Smooth muscle cell (in vitro differentiated cells): Measurements from ENCODE around the gene MPP4. TPM values are rescaled to one million over a fixed set of nuclear protein-coding genes. Genes with fewer than 3 reads are reported as not detected.

Experiments used
- DNase-seq: peaks from one replicate; lab custom pipeline; 2025; ENCODE audit not compliant: unreplicated experiment; lab: John Stamatoyannopoulos, UW
- H2AFZ ChIP-seq: fragments of 200-600 bp; sonication (generic); 2 replicates; pipeline ENCODE4 v1.6.0; 2016; ENCODE audit warnings: antibody characterized with exemption, low read depth, mild to moderate bottlenecking
- H3F3A ChIP-seq: fragments of 200-600 bp; sonication (generic); 2 replicates; pipeline ENCODE4 v1.6.0; 2017; ENCODE audit warnings: antibody characterized with exemption, low read depth
- H3K27ac ChIP-seq: fragments of 200-600 bp; sonication (generic); 2 replicates; pipeline ENCODE4 v1.5.1; 2016; ENCODE audit warnings: low read depth, mild to moderate bottlenecking
- H3K27me3 ChIP-seq: fragments of 200-600 bp; sonication (generic); 2 replicates; pipeline ENCODE4 v1.6.1; 2016; ENCODE audit warnings: low read depth, mild to moderate bottlenecking
- H3K36me3 ChIP-seq: fragments of 200-600 bp; sonication (generic); 2 replicates; pipeline ENCODE4 v1.5.1; 2016; ENCODE audit warnings: low read depth
- H3K4me1 ChIP-seq: fragments of 200-600 bp; sonication (generic); 2 replicates; pipeline ENCODE4 v1.5.1; 2016; ENCODE audit warnings: low read depth
- H3K4me2 ChIP-seq: fragments of 200-600 bp; sonication (generic); 2 replicates; pipeline ENCODE4 v1.6.0; 2016; ENCODE audit warnings: mild to moderate bottlenecking
- H3K4me3 ChIP-seq: fragments of 200-600 bp; sonication (generic); 2 replicates; pipeline ENCODE4 v1.5.1; 2016; ENCODE audit warnings: mild to moderate bottlenecking
- H3K79me2 ChIP-seq: fragments of 200-600 bp; sonication (generic); 2 replicates; pipeline ENCODE4 v1.6.0; 2016; ENCODE audit warnings: low read depth, mild to moderate bottlenecking
- H3K9ac ChIP-seq: fragments of 200-600 bp; sonication (generic); 2 replicates; pipeline ENCODE4 v1.6.0; 2016; ENCODE audit warnings: low read depth
- H3K9me3 ChIP-seq: fragments of 200-600 bp; sonication (generic); replicated peaks from 2 replicates; pipeline ENCODE4 v1.5.1; 2016; ENCODE audit warnings: low read depth
- H4K20me1 ChIP-seq: fragments of 200-600 bp; sonication (generic); 2 replicates; pipeline ENCODE4 v1.6.0; 2016; ENCODE audit warnings: low read depth
- CTCF ChIP-seq: fragments of 200-600 bp; sonication (generic); IDR thresholded peaks from 2 replicates; pipeline ENCODE4 v1.5.1; 2017; ENCODE audit warnings: borderline replicate concordance, mild to moderate bottlenecking, antibody characterized with exemption; ENCODE audit not compliant: insufficient read depth, poor library complexity, severe bottlenecking
- WGBS: methylation state at CpG from one replicate; pipeline ENCODE4 v1.1.7; 2016; ENCODE audit warnings: low lambda C conversion rate; 5-methylcytosine and 5-hydroxymethylcytosine counted together
- polyA plus RNA-seq: library from polyadenylated mRNA; unstranded; fragments of >200 nt; fragmentation: Nextera tagmentation; extraction: Ambion mirVana; gene quantifications from 2 replicates; pipeline ENCODE4 v1.2.1, GENCODE V29; 2016
- total RNA-seq: library from RNA; depleted of rRNA; stranded (reverse); fragments of >200 nt; gene quantifications from 2 replicates; pipeline ENCODE4 v1.2.3, GENCODE V29; 2014

The MPP4 gene
- total and polyA plus RNA-seq, 2 experiments from 2014 or later, result 1.8 TPM; not detected in 1

- H3K27ac ChIP-seq, result no peak overlapping the region
- DNase-seq, result no peak
- H2AFZ ChIP-seq, result no peak overlapping the region
- no peak overlapping the region for H3K4me2 ChIP-seq
- no peaks in the 10 kb centered on the region for H3K36me3 ChIP-seq
- H4K20me1 ChIP-seq, result no peaks in the 10 kb centered on the region
- no peaks in the 10 kb centered on the region for H3K9me3 ChIP-seq
- H3K27me3 ChIP-seq, result no peaks in the 10 kb centered on the region
- no peak overlapping the region for H3K4me3 ChIP-seq
- no peak for TF ChIP-seq CTCF
- no peaks in the 10 kb centered on the region for H3F3A ChIP-seq
- H3K9ac ChIP-seq, result no peak overlapping the region
- WGBS, result 60% methylated on average over 6 of the region's 6 CpGs
- H3K79me2 ChIP-seq, result no peaks in the 10 kb centered on the region
- peaks cover 3% of the 10 kb centered on the region for H3K4me1 ChIP-seq
Observed at GRCh38 chr2:201678401-201678800, 20.0 kb downstream of the MPP4 start.

DNA sequence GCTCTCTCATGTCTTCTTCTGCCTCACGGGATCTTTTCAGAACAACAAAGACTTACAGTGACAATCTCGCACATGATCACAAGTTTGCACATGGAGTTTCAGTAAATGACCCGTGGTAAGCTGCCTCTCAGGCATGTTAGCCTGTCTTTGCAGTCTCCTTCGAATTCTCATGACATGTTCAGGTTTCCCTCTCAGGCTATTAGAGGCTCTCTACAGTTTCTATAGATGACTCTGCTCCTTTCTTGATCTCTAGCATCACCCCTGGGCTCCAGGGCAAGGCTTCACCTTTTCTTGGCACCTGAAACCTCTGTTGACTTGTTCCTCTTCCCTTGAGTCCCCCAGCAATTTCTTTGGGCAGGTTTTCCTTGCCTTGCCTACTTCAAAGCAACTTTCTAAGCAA, 23.0 kb downstream of the MPP4 start:
- no peak overlapping the region for H3K4me3 ChIP-seq
- H3K9me3 ChIP-seq, result no peaks in the 10 kb centered on the region
- peaks cover 3% of the 10 kb centered on the region for H3K4me1 ChIP-seq
- no peak overlapping the region for H2AFZ ChIP-seq
- no peaks in the 10 kb centered on the region for H3K79me2 ChIP-seq
- no peak overlapping the region for H3K4me2 ChIP-seq
- no peaks in the 10 kb centered on the region for H4K20me1 ChIP-seq
- H3F3A ChIP-seq, result no peaks in the 10 kb centered on the region
- no peak for TF ChIP-seq CTCF
- H3K9ac ChIP-seq, result no peak overlapping the region
- DNase-seq, result no peak
- H3K27ac ChIP-seq, result no peak overlapping the region
- no peaks in the 10 kb centered on the region for H3K27me3 ChIP-seq
- no peaks in the 10 kb centered on the region for H3K36me3 ChIP-seq
- 72% methylated on average over 4 of the region's 4 CpGs for WGBS

DNA sequence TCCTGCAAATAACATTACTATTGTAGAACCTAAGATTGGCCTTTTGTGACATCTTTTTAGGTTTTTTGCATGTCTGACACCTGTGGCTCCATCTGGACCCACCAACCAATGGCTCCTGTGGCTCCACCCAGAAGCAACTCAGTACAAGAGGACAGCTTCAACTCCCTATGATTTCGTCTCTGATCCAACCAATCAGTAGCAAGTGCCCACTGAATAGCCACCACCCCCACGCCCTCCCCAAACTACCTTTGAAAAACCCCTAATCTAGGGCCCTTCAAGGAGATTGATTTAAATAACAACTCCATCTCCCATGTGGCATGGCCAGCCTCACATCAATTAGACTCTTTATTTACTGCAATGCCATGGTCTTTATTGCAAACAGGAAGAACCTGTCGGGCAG, 23.6 kb downstream of the MPP4 start:
- TF ChIP-seq CTCF, result no peak
- Histone ChIP-seq H3K4me1 (peaks cover 3% of the 10 kb centered on the region), H3K79me2 (no peaks in the 10 kb centered on the region), H3K9me3 (no peaks in the 10 kb centered on the region), H2AFZ (no peak overlapping the region), H3K27ac (no peak overlapping the region), H3K9ac (no peak overlapping the region), H3K4me3 (no peak overlapping the region), H3K36me3 (no peaks in the 10 kb centered on the region), H3K4me2 (no peak overlapping the region), H4K20me1 (no peaks in the 10 kb centered on the region), H3F3A (no peaks in the 10 kb centered on the region), H3K27me3 (no peaks in the 10 kb centered on the region)
- WGBS, result 91% methylated on average over 3 of the region's 3 CpGs
- DNase-seq, result no peak

DNA sequence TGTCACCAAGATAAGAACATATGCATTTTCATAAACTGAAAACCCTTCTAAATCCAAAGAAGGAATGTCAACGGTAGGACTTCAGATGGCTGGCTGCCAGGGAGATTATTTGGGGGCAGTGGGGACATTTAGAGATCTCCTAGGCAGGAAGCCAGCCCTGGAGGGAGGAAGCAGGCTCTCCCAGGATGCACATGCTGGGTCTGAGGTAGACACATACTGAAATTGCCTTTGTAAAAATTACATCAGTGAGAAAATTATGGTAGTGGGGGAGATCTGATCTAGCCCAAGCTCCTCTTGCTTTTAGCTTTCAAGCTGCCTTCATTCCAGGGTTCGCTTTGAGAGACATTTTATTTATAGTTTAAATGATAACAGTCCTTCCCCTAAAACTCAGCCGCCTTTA, 24.1 kb downstream of the MPP4 start:
- Histone ChIP-seq H3K9me3 (no peaks in the 10 kb centered on the region), H3K36me3 (no peaks in the 10 kb centered on the region), H3K27me3 (no peaks in the 10 kb centered on the region), H3K79me2 (no peaks in the 10 kb centered on the region), H3K4me3 (no peak overlapping the region), H3K4me2 (no peak overlapping the region), H3K27ac (no peak overlapping the region), H3K4me1 (peaks cover 3% of the 10 kb centered on the region), H2AFZ (no peak overlapping the region), H3F3A (no peaks in the 10 kb centered on the region), H3K9ac (no peak overlapping the region), H4K20me1 (no peaks in the 10 kb centered on the region)
- no peak for DNase-seq
- 59% methylated on average over 3 of the region's 3 CpGs for WGBS
- TF ChIP-seq CTCF, result no peak
